Stimulated activated CD4-positive, alpha-beta T cell treated with anti-CD3 and anti-CD28 coated beads, Interleukin-15, amount 100 ng/mL, for 24 hours (primary cell): Measurements from ENCODE around the gene TOX2.

Source experiments
- DNase-seq: peaks from one replicate; pipeline ENCODE4 v3.0.0-alpha.2; 2020

Gene TOX2

GRCh38 chr20:44066645-44067606 is 152.3 kb downstream of the TOX2 start:
- no peak for DNase-seq

GRCh38 chr20:44067650-44068081 is 153.0 kb downstream of the TOX2 start:
- no peak for DNase-seq

GRCh38 chr20:44068316-44069201 is 153.9 kb downstream of the TOX2 start:
- no peak for DNase-seq

GRCh38 chr20:44069203-44070011 is 154.8 kb downstream of the TOX2 start:
- DNase-seq: peak; percentile 66

- peak; percentile 18 for DNase-seq
Measured at GRCh38 chr20:44070139-44070900, 155.7 kb downstream of the TOX2 start.

- DNase-seq: no peak
Measured at GRCh38 chr20:44071057-44071456, 156.4 kb downstream of the TOX2 start.

GRCh38 chr20:44071526-44072111 is 157.0 kb downstream of the TOX2 start:
- DNase-seq: no peak

GRCh38 chr20:44072384-44072783 is 157.7 kb downstream of the TOX2 start:
- no peak for DNase-seq

- no peak for DNase-seq
Measured at GRCh38 chr20:44073011-44073674, 158.5 kb downstream of the TOX2 start.

GRCh38 chr20:44073675-44074071 is 159.0 kb downstream of the TOX2 start:
- no peak for DNase-seq

GRCh38 chr20:44074252-44075151 is 159.8 kb downstream of the TOX2 start:
- no peak for DNase-seq

- no peak for DNase-seq
Measured at GRCh38 chr20:44075191-44075949, 160.7 kb downstream of the TOX2 start.

GRCh38 chr20:44075950-44076232 is 161.2 kb downstream of the TOX2 start:
- DNase-seq: no peak

- no peak for DNase-seq
Measured at GRCh38 chr20:44079291-44079690, 164.6 kb downstream of the TOX2 start.

- no peak for DNase-seq
Measured at GRCh38 chr20:44080064-44080463, 165.4 kb downstream of the TOX2 start.

GRCh38 chr20:44080646-44081267 is 166.1 kb downstream of the TOX2 start:
- DNase-seq: peak; percentile 79

- DNase-seq: no peak
Measured at GRCh38 chr20:44081476-44081875, 166.8 kb downstream of the TOX2 start.

- no peak for DNase-seq
Measured at GRCh38 chr20:44081888-44082287, 167.2 kb downstream of the TOX2 start.
